HG03520 (cell line): ENCODE data around the gene EVA1A.
"Not testable (repeated sequence)": the region's sequence is repeated elsewhere in the genome, so short reads cannot be mapped to it uniquely, and the experiment has no call there.

Experiments
- ATAC-seq: cut with Tn5 transposase; IDR thresholded peaks from one replicate; pipeline ENCODE4 v1.9.1; 2021; ENCODE audit warnings: mild to moderate bottlenecking, moderate library complexity; ENCODE audit not compliant: unreplicated experiment

Gene EVA1A

DNA sequence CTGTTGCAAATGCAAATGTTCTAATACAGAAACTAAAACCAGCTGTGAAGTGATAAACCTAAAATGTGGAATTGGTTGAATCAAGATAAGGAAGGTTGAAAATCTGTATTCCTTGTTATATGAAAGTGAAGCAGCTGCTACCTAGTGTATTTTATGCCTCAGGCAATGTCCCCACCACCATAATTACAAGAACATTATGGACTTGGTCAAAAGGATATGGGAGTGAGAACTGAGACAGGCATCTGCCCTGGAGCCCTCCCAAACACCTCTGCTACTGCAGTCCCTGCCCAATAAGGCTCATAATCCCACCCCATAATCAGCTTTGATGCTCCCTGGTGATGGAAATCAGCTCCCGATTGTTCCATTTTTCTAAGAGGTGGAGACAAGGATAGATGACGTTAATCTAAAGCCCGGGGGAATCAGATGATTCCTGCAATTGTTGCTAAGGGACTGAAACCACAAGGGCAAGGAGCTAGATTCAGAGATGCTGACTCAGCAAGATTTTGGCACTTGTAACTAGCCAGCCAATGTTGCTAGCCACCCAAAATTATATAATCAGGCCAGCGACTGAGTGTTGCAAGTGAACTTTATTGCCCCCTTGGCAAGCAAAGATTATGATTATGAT is 69.5 kb downstream of the EVA1A start:
- ATAC-seq: no peak

DNA sequence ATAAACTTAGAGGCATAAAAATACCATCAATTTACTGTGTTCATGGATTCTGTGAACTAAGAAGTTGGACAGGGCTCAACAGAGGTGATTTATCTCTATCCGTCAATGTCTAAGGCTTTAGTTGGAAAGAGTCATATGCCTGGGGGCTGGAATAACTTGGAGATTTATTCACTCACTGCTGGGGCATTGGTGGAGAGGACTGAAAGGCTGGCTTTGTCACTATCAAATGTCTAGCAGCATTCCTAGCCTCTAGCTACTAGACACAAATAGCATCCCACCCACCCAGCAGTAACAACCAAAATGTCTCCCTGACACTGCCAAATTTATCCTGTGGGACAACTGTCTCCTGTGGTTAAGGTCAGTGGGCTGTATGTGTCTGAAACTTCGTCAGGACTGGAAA is 71.0 kb downstream of the EVA1A start:
- no peak for ATAC-seq

DNA sequence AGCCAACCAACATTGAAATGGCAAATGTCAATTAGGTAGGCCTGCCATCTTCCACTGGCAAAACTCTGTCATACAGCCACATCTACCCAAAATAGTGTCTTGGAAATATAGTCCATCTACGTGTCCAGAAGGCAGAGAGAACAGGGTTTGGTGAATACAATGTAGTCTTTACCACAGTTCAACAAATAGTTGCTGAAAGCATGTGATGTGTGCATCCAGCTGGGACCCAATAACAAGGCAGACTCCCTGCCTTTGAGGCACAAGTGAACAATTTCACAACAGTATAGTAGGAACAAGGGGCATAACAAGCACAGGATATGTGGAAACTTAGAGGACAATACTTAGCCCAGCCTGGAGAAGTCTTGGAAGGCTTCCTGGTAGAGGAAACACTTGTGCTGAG is 72.6 kb downstream of the EVA1A start:
- no peak for ATAC-seq

- ATAC-seq: not testable (repeated sequence)
Observed at GRCh38 chr2:75486735-75487134, 74.0 kb downstream of the EVA1A start.

GRCh38 chr2:75484840-75485239 is 75.9 kb downstream of the EVA1A start:
- no peak for ATAC-seq

DNA sequence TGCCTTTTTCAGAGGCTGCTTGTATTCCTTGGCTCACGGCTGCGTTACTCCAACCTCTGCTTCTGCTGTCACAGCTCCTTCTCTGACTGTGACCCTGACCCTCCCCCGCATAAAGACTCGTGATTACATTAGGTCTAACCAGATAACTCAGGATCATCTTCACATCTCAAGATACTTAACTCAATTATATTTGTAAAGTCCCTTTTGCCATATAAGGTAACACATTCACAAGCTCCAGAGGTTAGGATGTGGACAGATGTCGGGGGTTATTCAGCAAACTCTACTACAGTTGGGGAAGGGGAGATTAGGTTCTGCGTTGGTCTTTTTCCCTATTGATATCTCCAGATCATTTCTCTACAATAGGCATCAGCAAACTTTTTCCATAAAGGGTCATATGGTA is 76.9 kb downstream of the EVA1A start:
- no peak for ATAC-seq

- no peak for ATAC-seq
Observed at GRCh38 chr2:75482398-75482797, 78.3 kb downstream of the EVA1A start.

DNA sequence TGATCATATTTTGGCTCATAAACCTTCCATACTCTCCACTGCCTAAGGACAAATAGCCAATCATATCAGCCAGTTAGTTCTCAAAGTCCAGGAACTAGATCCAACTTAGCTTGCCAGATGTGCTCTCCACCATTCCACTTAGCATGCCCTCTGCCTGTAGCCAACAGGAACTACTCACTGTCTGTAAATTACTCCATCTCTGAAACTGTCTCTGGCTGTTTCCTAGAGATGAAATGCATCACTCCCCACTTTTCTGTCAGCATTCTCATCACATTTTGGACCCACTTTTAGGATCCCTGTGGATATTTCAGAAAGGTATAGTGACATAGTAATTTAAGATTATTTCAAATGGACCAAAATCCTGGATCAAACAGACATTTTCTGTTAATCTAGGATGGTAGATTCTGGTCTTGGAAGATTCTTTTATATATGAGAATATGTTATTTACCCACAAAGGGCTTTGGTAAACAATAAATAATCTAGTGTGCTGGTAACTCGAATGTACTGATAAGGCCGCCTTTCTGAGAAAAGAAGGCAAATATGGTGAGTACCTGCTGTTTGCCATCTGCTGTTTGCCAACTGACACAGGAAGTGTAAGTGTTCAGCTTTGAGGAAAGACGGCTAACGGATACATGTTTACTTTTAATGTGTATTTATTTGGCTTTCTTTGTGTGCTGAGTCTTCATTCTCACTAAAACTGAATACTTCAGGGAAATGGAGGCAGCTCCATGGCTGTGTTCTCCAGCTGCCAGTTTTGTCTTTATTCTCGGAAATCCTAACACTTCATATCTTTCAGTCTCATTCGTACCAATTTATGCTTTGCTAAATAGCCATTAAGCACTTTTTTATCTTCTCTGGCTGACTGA is 79.5 kb downstream of the EVA1A start:
- no peak for ATAC-seq

GRCh38 chr2:75477696-75478095 is 83.0 kb downstream of the EVA1A start:
- ATAC-seq: not testable (repeated sequence)

- ATAC-seq: no peak
Observed at GRCh38 chr2:75476761-75477160, 84.0 kb downstream of the EVA1A start.

DNA sequence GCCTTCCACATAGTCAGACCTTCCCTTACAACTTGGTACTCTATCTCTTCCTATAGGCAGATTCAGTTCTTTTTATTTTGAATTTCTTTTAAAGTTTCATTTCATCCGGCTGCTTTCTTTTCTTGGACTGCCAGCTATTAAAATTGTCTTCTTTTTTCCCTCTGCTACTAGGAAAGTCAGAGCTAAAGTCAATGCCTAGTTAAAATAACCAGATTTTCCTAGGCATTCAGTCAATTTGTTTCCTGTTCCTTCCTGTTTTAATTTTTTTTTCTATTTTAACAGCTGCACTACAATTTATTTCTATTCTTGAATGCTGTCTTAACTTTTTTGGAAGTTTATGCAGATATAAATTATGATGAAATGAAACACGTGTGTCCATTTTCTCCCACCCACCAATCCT is 84.8 kb downstream of the EVA1A start:
- ATAC-seq: no peak

DNA sequence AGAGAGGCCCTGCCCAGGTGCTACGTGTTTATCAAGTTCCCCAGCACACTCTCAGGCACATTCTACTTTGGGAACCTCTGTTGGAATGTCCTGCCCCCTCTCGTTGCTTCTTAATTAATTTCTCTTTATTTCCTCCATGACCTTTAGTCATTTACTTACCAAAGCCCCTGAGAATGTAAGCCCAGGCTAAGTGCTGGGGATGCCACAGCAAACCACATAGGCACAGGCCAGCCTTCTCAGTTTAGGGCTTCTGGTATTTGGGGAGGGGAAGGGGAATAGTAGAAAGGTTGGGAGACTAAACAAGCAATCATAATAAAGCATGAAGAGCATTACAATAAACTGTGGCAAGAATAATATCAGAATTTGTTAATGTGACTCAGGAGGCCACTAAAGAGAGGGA is 85.7 kb downstream of the EVA1A start:
- ATAC-seq: no peak

DNA sequence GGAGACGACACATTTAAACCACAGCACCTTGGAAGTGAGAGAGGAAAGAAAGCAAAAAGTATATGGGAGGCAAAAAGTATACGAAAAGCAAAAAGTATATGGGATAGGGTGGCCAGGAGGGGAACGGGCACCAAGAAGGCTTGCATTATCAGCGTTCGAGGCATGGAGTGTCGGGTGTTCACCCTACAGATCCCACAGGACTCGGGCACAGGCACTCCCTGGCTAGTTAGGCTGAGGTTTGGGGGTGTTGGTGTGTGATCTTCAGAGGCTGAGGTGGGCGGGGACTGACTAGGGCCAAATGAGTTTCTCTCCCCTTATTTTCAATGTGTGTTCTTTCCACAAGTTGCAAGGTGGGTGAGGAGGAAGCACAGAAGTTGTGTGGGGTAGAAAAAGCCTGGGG is 86.6 kb downstream of the EVA1A start:
- no peak for ATAC-seq

DNA sequence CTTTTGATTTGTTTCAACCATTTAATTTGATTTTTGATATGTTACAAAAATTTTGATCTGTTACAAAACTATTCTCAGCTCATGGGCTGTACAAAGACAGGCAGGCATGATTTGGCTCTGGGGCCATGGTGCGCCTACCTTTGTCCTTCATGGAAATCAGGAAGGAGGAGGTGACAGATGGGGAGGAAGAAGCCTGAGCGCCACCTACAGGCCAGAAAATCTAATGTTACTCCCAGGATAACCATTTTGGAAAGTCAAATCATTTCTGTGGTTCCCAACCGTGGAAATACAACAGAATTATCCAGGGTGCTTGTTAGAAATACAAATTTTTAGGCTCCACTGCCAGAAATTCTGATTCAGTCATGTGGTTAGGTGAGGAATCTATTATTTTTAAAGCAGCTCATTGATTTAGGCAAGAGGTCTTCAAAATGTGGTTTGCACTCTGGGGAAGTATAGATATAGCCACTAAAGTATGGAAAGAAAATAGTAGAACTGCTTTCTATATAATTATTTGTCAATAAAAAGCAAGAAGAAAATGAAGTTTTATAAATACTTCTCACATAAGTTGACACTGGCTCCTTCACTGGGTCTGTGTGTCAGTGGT is 93.9 kb downstream of the EVA1A start:
- ATAC-seq: no peak

GRCh38 chr2:75465317-75465984 is 95.3 kb downstream of the EVA1A start:
- ATAC-seq: no peak

DNA sequence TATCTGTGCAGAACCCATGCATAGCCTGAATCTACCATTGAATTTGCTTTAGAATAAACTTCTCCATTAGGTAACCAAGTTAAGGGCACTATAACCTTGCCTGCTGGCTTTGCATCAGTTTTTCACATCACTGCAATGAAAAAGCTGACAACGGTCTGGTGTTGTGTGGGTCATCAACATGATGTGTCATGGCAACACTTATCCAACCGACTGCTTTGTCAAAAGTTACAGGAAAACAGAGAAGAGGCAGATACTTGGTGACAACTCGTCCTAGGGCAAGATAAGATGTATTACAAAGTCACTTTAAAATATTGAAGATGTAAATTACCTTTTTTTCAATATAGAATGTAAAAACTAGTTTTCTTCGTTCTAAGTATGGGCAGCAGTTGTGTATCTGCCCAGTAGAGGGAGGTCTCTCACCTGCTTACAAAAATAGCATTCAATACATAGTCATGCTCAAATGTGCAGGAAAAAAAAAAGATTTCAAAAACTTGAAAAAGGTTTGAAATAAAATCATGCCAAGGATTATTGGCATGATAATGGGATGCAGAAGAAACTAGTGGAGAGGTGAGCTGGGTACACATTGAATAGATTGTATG is 96.3 kb downstream of the EVA1A start:
- ATAC-seq: no peak

- ATAC-seq: no peak
Observed at GRCh38 chr2:75462721-75463120, 98.0 kb downstream of the EVA1A start.

DNA sequence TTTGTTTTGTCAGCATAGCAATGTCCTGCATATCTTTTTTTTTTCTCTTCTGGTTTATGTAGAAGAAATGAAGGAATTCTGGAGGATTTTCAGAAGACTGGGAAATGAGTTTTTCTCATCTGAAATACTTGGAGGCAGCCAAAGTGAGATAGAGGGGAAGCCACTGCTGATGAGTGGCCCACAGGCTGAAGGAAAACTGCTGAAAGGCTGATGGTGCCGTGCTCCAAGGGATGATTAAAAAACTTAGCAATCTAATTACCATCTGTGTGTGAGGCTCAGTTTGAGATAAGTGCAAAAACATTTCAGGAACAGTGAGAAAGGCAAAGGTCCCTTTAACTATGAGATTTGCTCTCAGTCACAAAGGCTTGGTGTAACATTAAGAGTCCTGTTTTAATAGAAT is 98.5 kb downstream of the EVA1A start:
- ATAC-seq: no peak

DNA sequence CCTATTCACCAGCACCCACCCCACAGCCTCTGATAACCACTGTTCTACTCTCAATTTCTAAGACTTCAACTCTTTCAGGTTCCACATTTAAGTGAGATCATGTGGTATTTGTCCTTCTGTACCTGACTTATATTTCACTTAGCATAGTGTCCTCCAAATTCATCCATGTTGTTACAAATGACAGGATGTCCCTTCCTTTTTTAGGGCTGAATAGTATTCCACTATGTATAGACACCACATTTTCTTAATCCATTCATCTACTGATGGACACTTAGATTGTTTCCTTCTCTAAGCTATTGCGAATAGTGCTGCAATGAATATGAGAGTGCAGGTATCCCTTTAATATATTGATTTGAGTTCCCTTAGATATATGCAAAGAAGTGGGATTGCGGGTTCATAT is 100.1 kb downstream of the EVA1A start:
- ATAC-seq: no peak

DNA sequence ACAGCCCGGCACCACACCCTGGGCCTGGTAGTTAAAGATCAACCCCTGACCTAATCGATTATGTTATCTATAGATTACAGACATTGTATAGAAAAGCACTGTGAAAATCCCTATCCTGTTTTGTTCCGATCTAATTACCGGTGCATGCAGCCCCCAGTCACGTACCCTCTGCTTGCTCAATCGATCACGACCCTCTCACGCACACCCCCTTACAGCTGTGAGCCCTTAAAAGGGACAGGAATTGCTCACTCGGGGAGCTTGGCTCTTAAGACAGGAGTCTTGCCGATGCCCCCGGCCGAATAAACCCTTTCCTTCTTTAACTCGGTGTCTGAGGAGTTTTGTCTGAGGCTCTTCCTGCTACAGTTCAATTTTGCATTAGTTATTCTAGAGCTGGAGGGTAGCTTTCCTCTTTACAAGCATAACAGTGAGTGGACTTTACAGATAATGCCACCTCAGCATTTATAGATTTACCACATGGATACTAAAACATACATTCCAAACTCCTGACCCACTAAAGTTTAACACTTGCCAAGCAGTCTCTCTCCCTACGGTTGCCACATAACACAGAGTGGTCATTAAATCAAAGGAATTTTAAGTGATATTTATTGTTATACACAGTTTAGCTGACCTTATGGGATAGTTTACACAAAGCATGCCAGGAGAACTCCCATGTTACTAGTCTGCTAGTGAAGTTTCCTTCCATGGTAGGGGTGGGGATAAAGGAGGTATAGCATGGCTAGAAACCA is 101.0 kb downstream of the EVA1A start:
- ATAC-seq: no peak
